Raji (cell line): ENCODE results near the gene BASP1.

Experiments used
- POLR2A ChIP-seq: IDR thresholded peaks from 2 replicates; pipeline ENCODE4 v1.6.1; 2011; ENCODE audit warnings: low read depth, low read length, control low read depth; ENCODE audit not compliant: insufficient read depth

The BASP1 gene

GRCh38 chr5:17283121-17283415 is 65.6 kb downstream of the BASP1 start:
- no peak for TF ChIP-seq POLR2A

- TF ChIP-seq POLR2A = no peak
These were observed 70.2 kb downstream of the BASP1 start for GRCh38 chr5:17287501-17288155.

GRCh38 chr5:17288570-17288969 is 71.1 kb downstream of the BASP1 start:
- TF ChIP-seq POLR2A = no peak

GRCh38 chr5:17289681-17290539 is 72.5 kb downstream of the BASP1 start:
- no peak for TF ChIP-seq POLR2A

- no peak for TF ChIP-seq POLR2A
These were observed 73.1 kb downstream of the BASP1 start for GRCh38 chr5:17290540-17290974.

GRCh38 chr5:17292434-17293015 is 75.1 kb downstream of the BASP1 start:
- TF ChIP-seq POLR2A = no peak

GRCh38 chr5:17294639-17295311 is 77.3 kb downstream of the BASP1 start:
- no peak for TF ChIP-seq POLR2A

GRCh38 chr5:17295671-17296070 is 78.2 kb downstream of the BASP1 start:
- no peak for TF ChIP-seq POLR2A

GRCh38 chr5:17302106-17302505 is 84.7 kb downstream of the BASP1 start:
- TF ChIP-seq POLR2A = no peak

GRCh38 chr5:17302604-17303003 is 85.2 kb downstream of the BASP1 start:
- no peak for TF ChIP-seq POLR2A

GRCh38 chr5:17304282-17304681 is 86.9 kb downstream of the BASP1 start:
- no peak for TF ChIP-seq POLR2A

- TF ChIP-seq POLR2A = no peak
These were observed 87.6 kb downstream of the BASP1 start for GRCh38 chr5:17305017-17305416.

GRCh38 chr5:17305964-17306725 is 88.7 kb downstream of the BASP1 start:
- no peak for TF ChIP-seq POLR2A

- no peak for TF ChIP-seq POLR2A
These were observed 89.3 kb downstream of the BASP1 start for GRCh38 chr5:17306726-17307091.

GRCh38 chr5:17308326-17309065 is 91.1 kb downstream of the BASP1 start:
- TF ChIP-seq POLR2A = no peak

GRCh38 chr5:17309462-17309861 is 92.0 kb downstream of the BASP1 start:
- TF ChIP-seq POLR2A = no peak
